Measurements from ENCODE around the gene SLC23A2. TPM values are rescaled to one million over a fixed set of nuclear protein-coding genes. Genes with fewer than 3 reads are reported as not detected.

Gene SLC23A2
- polyA plus RNA-seq, 1 of the 3 experiments (the other 2 are of a cell fraction), result 14.0 TPM

- no peak overlapping the region for H3K4me3 ChIP-seq (ENCODE audit: low read depth in 2 of 2, low read length in 1 of 2)
- H3K9ac ChIP-seq, result no peak overlapping the region
- ChIA-PET CTCF (interaction anchor here (0.6 to 1.3 kb wide), 3 partner anchors 19 to 164 kb away, joined by 3 read pairs; no protein-coding TSS in a partner anchor), POLR2A (no interaction called here)
- TF ChIP-seq USF2 (IDR thresholded peaks at IDR 0.05; ENCODE audit: borderline replicate concordance, low read depth, low read length), result no peak
- no peak for TF ChIP-seq GATA2 (CRISPR knock-in tag; IDR thresholded peaks at IDR 0.05)
- no peak for TF ChIP-seq YY1 (IDR thresholded peaks at IDR 0.05; ENCODE audit: low read depth)
- TF ChIP-seq MEF2A (IDR thresholded peaks at IDR 0.05; ENCODE audit: borderline replicate concordance, low read depth), result no peak
- TF ChIP-seq, protein P1, sequence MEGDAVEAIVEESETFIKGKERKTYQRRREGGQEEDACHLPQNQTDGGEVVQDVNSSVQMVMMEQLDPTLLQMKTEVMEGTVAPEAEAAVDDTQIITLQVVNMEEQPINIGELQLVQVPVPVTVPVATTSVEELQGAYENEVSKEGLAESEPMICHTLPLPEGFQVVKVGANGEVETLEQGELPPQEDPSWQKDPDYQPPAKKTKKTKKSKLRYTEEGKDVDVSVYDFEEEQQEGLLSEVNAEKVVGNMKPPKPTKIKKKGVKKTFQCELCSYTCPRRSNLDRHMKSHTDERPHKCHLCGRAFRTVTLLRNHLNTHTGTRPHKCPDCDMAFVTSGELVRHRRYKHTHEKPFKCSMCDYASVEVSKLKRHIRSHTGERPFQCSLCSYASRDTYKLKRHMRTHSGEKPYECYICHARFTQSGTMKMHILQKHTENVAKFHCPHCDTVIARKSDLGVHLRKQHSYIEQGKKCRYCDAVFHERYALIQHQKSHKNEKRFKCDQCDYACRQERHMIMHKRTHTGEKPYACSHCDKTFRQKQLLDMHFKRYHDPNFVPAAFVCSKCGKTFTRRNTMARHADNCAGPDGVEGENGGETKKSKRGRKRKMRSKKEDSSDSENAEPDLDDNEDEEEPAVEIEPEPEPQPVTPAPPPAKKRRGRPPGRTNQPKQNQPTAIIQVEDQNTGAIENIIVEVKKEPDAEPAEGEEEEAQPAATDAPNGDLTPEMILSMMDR (IDR thresholded peaks at IDR 0.05), result no peak
- TF ChIP-seq TCF12 (IDR thresholded peaks at IDR 0.05), result no peak
- TF ChIP-seq RXRA (IDR thresholded peaks at IDR 0.05; ENCODE audit: borderline replicate concordance, low read depth), result no peak
- TF ChIP-seq FOSL2 (IDR thresholded peaks at IDR 0.05; ENCODE audit: borderline replicate concordance, low read depth), result no peak
- TF ChIP-seq, protein P2, sequence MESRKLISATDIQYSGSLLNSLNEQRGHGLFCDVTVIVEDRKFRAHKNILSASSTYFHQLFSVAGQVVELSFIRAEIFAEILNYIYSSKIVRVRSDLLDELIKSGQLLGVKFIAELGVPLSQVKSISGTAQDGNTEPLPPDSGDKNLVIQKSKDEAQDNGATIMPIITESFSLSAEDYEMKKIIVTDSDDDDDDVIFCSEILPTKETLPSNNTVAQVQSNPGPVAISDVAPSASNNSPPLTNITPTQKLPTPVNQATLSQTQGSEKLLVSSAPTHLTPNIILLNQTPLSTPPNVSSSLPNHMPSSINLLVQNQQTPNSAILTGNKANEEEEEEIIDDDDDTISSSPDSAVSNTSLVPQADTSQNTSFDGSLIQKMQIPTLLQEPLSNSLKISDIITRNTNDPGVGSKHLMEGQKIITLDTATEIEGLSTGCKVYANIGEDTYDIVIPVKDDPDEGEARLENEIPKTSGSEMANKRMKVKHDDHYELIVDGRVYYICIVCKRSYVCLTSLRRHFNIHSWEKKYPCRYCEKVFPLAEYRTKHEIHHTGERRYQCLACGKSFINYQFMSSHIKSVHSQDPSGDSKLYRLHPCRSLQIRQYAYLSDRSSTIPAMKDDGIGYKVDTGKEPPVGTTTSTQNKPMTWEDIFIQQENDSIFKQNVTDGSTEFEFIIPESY (IDR thresholded peaks at IDR 0.05; ENCODE audit: borderline replicate concordance, low read depth), result no peak
- no peak for TF ChIP-seq GABPA (IDR thresholded peaks at IDR 0.05; ENCODE audit: low read depth)
- TF ChIP-seq CHD2 (IDR thresholded peaks at IDR 0.05; ENCODE audit: low read length, partially characterized antibody), result no peak
- TF ChIP-seq MXI1 (IDR thresholded peaks at IDR 0.05; ENCODE audit: low read depth, low read length), result no peak
- TF ChIP-seq ELF1 (IDR thresholded peaks at IDR 0.05), result no peak
- no peak for TF ChIP-seq NRF1 (IDR thresholded peaks at IDR 0.05; ENCODE audit: low read depth, low read length)
- no peaks in the 10 kb centered on the region for H3K27me3 ChIP-seq (ENCODE audit: insufficient read depth)
- H3K4me2 ChIP-seq, result no peak overlapping the region
- H2AFZ ChIP-seq (ENCODE audit: low read depth), result no peak overlapping the region
- H3K27ac ChIP-seq (ENCODE audit: low read depth in 2 of 2, low read length in 1 of 2), result no peak overlapping the region
- no peaks in the 10 kb centered on the region for H3K79me2 ChIP-seq (ENCODE audit: insufficient read depth)
- no peak for DNase-seq
- WGBS (ENCODE audit: low lambda C conversion rate), result 90% methylated on average over 12 of the region's 12 CpGs
- no peaks in the 10 kb centered on the region for H4K20me1 ChIP-seq (ENCODE audit: insufficient read depth)
- H3F3A ChIP-seq (replicated peaks; ENCODE audit: insufficient read depth), result peaks cover 1% of the 10 kb centered on the region
- no peaks in the 10 kb centered on the region for H3K9me3 ChIP-seq
- no peaks in the 10 kb centered on the region for H3K36me3 ChIP-seq (replicated peaks in 1 of 2; ENCODE audit: control insufficient read depth in 1 of 2, insufficient read depth in 2 of 2, low read length in 1 of 2)
- no peaks in the 10 kb centered on the region for H3K9me2 ChIP-seq
- H3K4me1 ChIP-seq (ENCODE audit: control insufficient read depth in 1 of 2, insufficient read depth in 2 of 2, low read depth in 1 of 2, low read length in 1 of 2), result peaks cover 0 to 2% of the 10 kb centered on the region in 2 experiments; a peak in 1 of 4 replicates
Measured at GRCh38 chr20:4936851-4937406, 64.4 kb downstream of the SLC23A2 start.
